Stimulated activated CD4-positive, alpha-beta T cell treated with anti-CD3 and anti-CD28 coated beads, Interleukin-12 subunit alpha, Interleukin-12 subunit beta, amount 100 ng/mL, for 4 hours (primary cell): Measurements from ENCODE around the gene NPHP4.
"Not testable (repeated sequence)": the region's sequence is repeated elsewhere in the genome, so short reads cannot be mapped to it uniquely, and the experiment has no call there.

Experiments used
- DNase-seq: peaks from one replicate; pipeline ENCODE4 v3.0.0-alpha.2; 2020

The NPHP4 gene

GRCh38 chr1:6022193-6022592 is 30.0 kb upstream of the NPHP4 start:
- DNase-seq, result no peak

- no peak for DNase-seq
Measured at GRCh38 chr1:6019166-6019845, 27.1 kb upstream of the NPHP4 start.

GRCh38 chr1:6017654-6018053 is 25.4 kb upstream of the NPHP4 start:
- DNase-seq, result not testable (repeated sequence)

GRCh38 chr1:6016191-6016865 is 24.1 kb upstream of the NPHP4 start:
- DNase-seq, result no peak

- DNase-seq, result no peak
Measured at GRCh38 chr1:6014130-6014999, 22.1 kb upstream of the NPHP4 start.

GRCh38 chr1:6013491-6013890 is 21.3 kb upstream of the NPHP4 start:
- no peak for DNase-seq

- DNase-seq, result no peak
Measured at GRCh38 chr1:6012529-6013318, 20.5 kb upstream of the NPHP4 start.

GRCh38 chr1:6011946-6012258 is 19.7 kb upstream of the NPHP4 start:
- no peak for DNase-seq

GRCh38 chr1:6011161-6011945 is 19.1 kb upstream of the NPHP4 start:
- no peak for DNase-seq

- no peak for DNase-seq
Measured at GRCh38 chr1:6010554-6010953, 18.3 kb upstream of the NPHP4 start.

- no peak for DNase-seq
Measured at GRCh38 chr1:6009120-6010040, 17.2 kb upstream of the NPHP4 start.

- DNase-seq, result no peak
Measured at GRCh38 chr1:6008696-6009095, 16.5 kb upstream of the NPHP4 start.

GRCh38 chr1:6008084-6008415 is 15.8 kb upstream of the NPHP4 start:
- no peak for DNase-seq

GRCh38 chr1:6007318-6008083 is 15.3 kb upstream of the NPHP4 start:
- DNase-seq, result no peak

- DNase-seq, result no peak
Measured at GRCh38 chr1:6006882-6007281, 14.7 kb upstream of the NPHP4 start.

GRCh38 chr1:6005276-6005917 is 13.2 kb upstream of the NPHP4 start:
- no peak for DNase-seq

- no peak for DNase-seq
Measured at GRCh38 chr1:6004412-6005123, 12.3 kb upstream of the NPHP4 start.

GRCh38 chr1:6003568-6004411 is 11.6 kb upstream of the NPHP4 start:
- no peak for DNase-seq
